ENCODE data around the gene IGFALS.

DNA sequence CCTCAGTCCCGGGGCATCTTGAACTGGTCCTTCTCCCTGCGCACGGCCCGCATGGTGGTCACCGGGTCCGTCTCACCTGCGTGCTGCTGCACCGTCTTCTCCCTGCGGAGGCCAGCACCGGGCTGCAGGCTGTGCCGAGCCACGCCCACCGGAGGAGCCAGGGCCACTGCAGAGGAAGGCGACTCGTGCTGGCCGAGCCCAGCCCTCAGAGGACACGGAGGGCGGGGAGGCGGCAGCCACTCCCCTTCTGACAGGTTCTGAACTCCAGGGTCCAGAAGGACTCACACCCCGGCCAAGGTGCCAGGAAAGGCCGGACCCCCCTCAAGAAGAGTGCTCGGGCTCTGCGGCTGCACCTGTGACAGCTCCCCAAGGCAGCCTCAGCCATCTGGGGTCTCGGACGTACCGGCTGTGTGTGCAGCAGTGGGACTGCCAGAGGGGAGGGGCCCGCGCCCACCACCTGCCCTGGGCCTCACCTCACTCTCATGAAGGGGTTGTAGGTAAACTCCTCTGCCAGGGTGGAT is 15.8 kb upstream of the IGFALS start:
- TF ChIP-seq, protein P1, sequence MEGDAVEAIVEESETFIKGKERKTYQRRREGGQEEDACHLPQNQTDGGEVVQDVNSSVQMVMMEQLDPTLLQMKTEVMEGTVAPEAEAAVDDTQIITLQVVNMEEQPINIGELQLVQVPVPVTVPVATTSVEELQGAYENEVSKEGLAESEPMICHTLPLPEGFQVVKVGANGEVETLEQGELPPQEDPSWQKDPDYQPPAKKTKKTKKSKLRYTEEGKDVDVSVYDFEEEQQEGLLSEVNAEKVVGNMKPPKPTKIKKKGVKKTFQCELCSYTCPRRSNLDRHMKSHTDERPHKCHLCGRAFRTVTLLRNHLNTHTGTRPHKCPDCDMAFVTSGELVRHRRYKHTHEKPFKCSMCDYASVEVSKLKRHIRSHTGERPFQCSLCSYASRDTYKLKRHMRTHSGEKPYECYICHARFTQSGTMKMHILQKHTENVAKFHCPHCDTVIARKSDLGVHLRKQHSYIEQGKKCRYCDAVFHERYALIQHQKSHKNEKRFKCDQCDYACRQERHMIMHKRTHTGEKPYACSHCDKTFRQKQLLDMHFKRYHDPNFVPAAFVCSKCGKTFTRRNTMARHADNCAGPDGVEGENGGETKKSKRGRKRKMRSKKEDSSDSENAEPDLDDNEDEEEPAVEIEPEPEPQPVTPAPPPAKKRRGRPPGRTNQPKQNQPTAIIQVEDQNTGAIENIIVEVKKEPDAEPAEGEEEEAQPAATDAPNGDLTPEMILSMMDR (IDR thresholded peaks at IDR 0.05) = no peak
- no peak for TF ChIP-seq POLR2A (IDR thresholded peaks at IDR 0.05)

Measured in Peyer's patch (tissue), 4 donors.